Endothelial cell of umbilical vein (primary cell): ENCODE results near the gene FANCD2. TPM values are rescaled to one million over a fixed set of nuclear protein-coding genes. Genes with fewer than 3 reads are reported as not detected.

Experiments
- BruUV-seq: library from RNA; stranded (reverse); fragments of 400-500 nt; replicated peaks from 2 replicates; lab custom pipeline; 2021; lab: Mats Ljungman, UMichigan
- CTCF ChIA-PET: fragments of 300-600, 350-600 bp; sonication (Branson Sonifier 250); formaldehyde crosslinking; loops from one replicate; lab custom pipeline; 2021; ENCODE audit warnings: antibody characterized with exemption, inconsistent platforms; lab: Charles Lee
- POLR2A ChIA-PET: fragments of 300-600, 350-600 bp; sonication (Branson Sonifier 250); formaldehyde crosslinking; loops from one replicate; lab custom pipeline; 2021; ENCODE audit warnings: antibody characterized with exemption, inconsistent platforms; lab: Charles Lee
- DNase-seq: peaks from one replicate; pipeline ENCODE4 v3.0.0-alpha.2; 2011; ENCODE audit warnings: low read depth, low spot score
- FAIRE-seq: peaks from 2 replicates; lab custom pipeline; 2011; peaks lifted over from hg19 to GRCh38; lab: Jason Lieb, UNC
- H2AFZ ChIP-seq: 2 replicates; pipeline ENCODE4 v1.6.0; 2012; ENCODE audit warnings: low read depth, low read length, control low read depth, inconsistent platforms
- H3K27ac ChIP-seq: 2 replicates; pipeline ENCODE4 v1.5.1; 2011; ENCODE audit warnings: low read depth, mild to moderate bottlenecking, control low read depth, low read length, moderate library complexity; ENCODE audit not compliant: insufficient read depth
- H3K27me3 ChIP-seq, 2 experiments: 2 replicates each; pipeline versions ENCODE4 v1.6.0 to v1.6.1; 2011; ENCODE audit warnings: low read length in 2 of 2, mixed read lengths in 1 of 2; ENCODE audit not compliant: control insufficient read depth in 2 of 2, insufficient read depth in 2 of 2
- H3K36me3 ChIP-seq, 2 experiments: 2 replicates in 1 of 2; 3 replicates in 1 of 2; pipeline ENCODE4 v1.5.1; 2011; ENCODE audit warnings: low read length in 2 of 2, mild to moderate bottlenecking in 1 of 2, moderate library complexity in 1 of 2; ENCODE audit not compliant: control insufficient read depth in 2 of 2, insufficient read depth in 2 of 2; ENCODE audit errors: extremely low read depth in 1 of 2
- H3K4me1 ChIP-seq: 3 replicates; pipeline ENCODE4 v1.5.1; 2011; ENCODE audit warnings: mild to moderate bottlenecking, low read length; ENCODE audit not compliant: control insufficient read depth, insufficient read depth; ENCODE audit errors: extremely low read depth
- H3K4me2 ChIP-seq: 2 replicates; pipeline ENCODE4 v1.6.1; 2011; ENCODE audit warnings: low read length, control low read depth, mixed read lengths; ENCODE audit not compliant: insufficient read depth
- H3K4me3 ChIP-seq, 3 experiments: fragments of 200-600 bp in 1 of 3; sonication (generic), shearing (Covaris generic) in 1 of 3; replicated peaks in 1 of 3; 2 replicates each; pipeline ENCODE4 v1.5.1; 2011 to 2016; ENCODE audit warnings: control low read depth in 3 of 3, low read length in 3 of 3, mild to moderate bottlenecking in 2 of 3, inconsistent platforms in 1 of 3, low read depth in 1 of 3, moderate library complexity in 1 of 3; ENCODE audit not compliant: insufficient read depth in 1 of 3
- H3K79me2 ChIP-seq: 2 replicates; pipeline ENCODE4 v1.6.0; 2012; ENCODE audit warnings: low read length, inconsistent platforms; ENCODE audit not compliant: control insufficient read depth, insufficient read depth
- H3K9ac ChIP-seq: replicated peaks from 2 replicates; pipeline ENCODE3; 2011; ENCODE audit warnings: low read length, control low read depth; ENCODE audit not compliant: insufficient read depth; ENCODE audit errors: extremely low read depth
- H3K9me1 ChIP-seq: replicated peaks from 3 replicates; pipeline ENCODE4 v1.6.0; 2011; ENCODE audit warnings: mild to moderate bottlenecking, low read length; ENCODE audit not compliant: control insufficient read depth, insufficient read depth; ENCODE audit errors: extremely low read depth
- H3K9me3 ChIP-seq: replicated peaks from 2 replicates; pipeline ENCODE4 v1.5.1; 2012; ENCODE audit warnings: low read length, inconsistent platforms; ENCODE audit not compliant: control insufficient read depth, insufficient read depth
- H4K20me1 ChIP-seq: replicated peaks from 2 replicates; pipeline ENCODE3; 2011; ENCODE audit warnings: mild to moderate bottlenecking, low read length; ENCODE audit not compliant: control insufficient read depth, insufficient read depth; ENCODE audit errors: extremely low read depth
- GATA2 ChIP-seq: IDR thresholded peaks from 2 replicates; pipeline ENCODE4 v1.7.0; 2011; ENCODE audit warnings: low read depth, mild to moderate bottlenecking, moderate library complexity, mixed read lengths, low read length; ENCODE audit not compliant: insufficient read length, insufficient read depth
- MYC ChIP-seq: IDR thresholded peaks from one replicate; pipeline ENCODE4 v1.6.1; 2011; ENCODE audit warnings: mild to moderate bottlenecking, low read depth, low read length
- POLR2A ChIP-seq: IDR thresholded peaks from 2 replicates; pipeline ENCODE4 v1.6.1; 2012; ENCODE audit warnings: low read depth, mild to moderate bottlenecking, control low read depth, low read length
- dilution Hi-C: fragments of 300-500 bp; cut with MboI; formaldehyde crosslinking; loops from one replicate; pipeline ENCODE4 v1.15.0; 2019; ENCODE audit warnings: low sequenced_read_pairs; ENCODE audit not compliant: extremely low pct_ligation_motif_present
- intact Hi-C: fragments of 100-400 bp; cut with micrococcal nuclease; formaldehyde crosslinking; loops from one replicate; pipeline ENCODE4 v1.10.0; 2022
- polyA plus RNA-seq, 4 experiments: library from polyadenylated mRNA; depleted of rRNA in 3 of 4; stranded (reverse) in 3 of 4; unstranded in 1 of 4; fragments of >200 nt; gene quantifications; 2 replicates each; pipeline versions ENCODE4 v1.2.1 to v1.2.3, GENCODE V29; 2011 to 2012; ENCODE audit warnings: missing spikeins in 1 of 4
- total RNA-seq: library from RNA; stranded (reverse); gene quantifications from 2 replicates; pipeline ENCODE4 v1.2.3, GENCODE V29; 2021
- TF ChIP-seq, protein P1 (sequence below): IDR thresholded peaks from 2 replicates; pipeline ENCODE4 v1.6.1; 2011; ENCODE audit not compliant: insufficient read depth, insufficient read length

Gene FANCD2
- total and polyA plus RNA-seq, 2 donors (not counting 3 experiments of a cell fraction or from before 2014, with no cell fraction given) = 8.2 to 26.8 TPM

DNA sequence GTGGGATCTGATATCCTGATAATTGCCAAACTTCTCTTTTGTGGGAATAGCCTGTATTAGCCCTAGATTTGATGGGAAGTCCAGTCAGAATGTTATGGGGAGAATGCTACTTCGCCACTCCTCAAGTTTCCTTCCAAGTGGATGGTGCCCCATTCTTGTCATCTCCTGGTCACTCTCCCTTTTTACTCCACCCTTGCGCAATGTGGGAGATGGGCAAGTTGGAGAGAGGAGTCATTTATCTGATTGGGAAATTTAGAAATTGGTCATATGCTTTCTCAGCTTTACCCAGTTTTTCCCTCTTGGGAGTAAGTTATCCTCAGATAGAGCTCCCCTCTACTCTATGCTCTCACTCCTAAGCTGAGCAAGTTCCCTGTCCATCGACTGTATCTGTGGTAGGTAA lies 67.4 kb downstream of the FANCD2 start:
- no peak overlapping the region for H3K9ac ChIP-seq
- no peaks in the 10 kb centered on the region for H3K36me3 ChIP-seq
- DNase-seq = no peak
- no peaks in the 10 kb centered on the region for H3K9me1 ChIP-seq
- H3K27me3 ChIP-seq = no peaks in the 10 kb centered on the region
- ChIA-PET POLR2A (no interaction called here), CTCF (no interaction called here)
- no peak overlapping the region for H2AFZ ChIP-seq
- no TSS peak for BruUV-seq
- H3K4me2 ChIP-seq = no peak overlapping the region
- no peaks in the 10 kb centered on the region for H3K79me2 ChIP-seq
- H3K4me3 ChIP-seq = no peak overlapping the region
- H3K4me1 ChIP-seq = no peaks in the 10 kb centered on the region
- H4K20me1 ChIP-seq = no peaks in the 10 kb centered on the region
- TF ChIP-seq POLR2A (no peak), GATA2 (no peak)
- no peak overlapping the region for H3K27ac ChIP-seq
- dilution Hi-C loops (no loop called here), intact Hi-C loops (no loop called here)
- no peaks in the 10 kb centered on the region for H3K9me3 ChIP-seq
- no peak for FAIRE-seq

DNA sequence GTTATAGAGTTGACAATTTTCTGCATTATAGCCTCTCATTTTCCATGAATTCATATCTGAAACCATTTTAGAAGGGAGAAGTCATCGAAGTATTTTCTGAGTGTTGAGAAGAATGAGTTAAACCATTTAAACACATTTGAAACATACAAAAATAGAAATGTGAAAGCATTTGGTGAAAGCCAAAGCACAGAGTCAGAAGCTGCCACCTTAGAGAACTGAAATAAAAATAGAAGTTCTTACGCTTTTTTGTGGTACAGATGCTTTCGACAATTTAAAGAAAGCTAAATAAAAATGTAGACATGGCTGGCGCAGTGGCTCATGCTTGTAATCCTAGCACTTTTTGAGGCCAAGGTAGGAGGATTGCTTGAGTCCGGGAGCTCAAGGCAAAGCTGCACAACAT lies 72.8 kb downstream of the FANCD2 start:
- Histone ChIP-seq H4K20me1 (no peaks in the 10 kb centered on the region), H3K4me1 (no peaks in the 10 kb centered on the region), H3K27ac (no peak overlapping the region), H3K9me1 (no peaks in the 10 kb centered on the region), H3K9ac (no peak overlapping the region), H3K79me2 (no peaks in the 10 kb centered on the region), H3K4me2 (no peak overlapping the region), H2AFZ (no peak overlapping the region), H3K4me3 (no peak overlapping the region), H3K9me3 (no peaks in the 10 kb centered on the region), H3K36me3 (no peaks in the 10 kb centered on the region), H3K27me3 (no peaks in the 10 kb centered on the region)
- intact Hi-C loops (no loop called here), dilution Hi-C loops (no loop called here)
- POLR2A ChIA-PET = no interaction called here
- TF ChIP-seq, protein P1, sequence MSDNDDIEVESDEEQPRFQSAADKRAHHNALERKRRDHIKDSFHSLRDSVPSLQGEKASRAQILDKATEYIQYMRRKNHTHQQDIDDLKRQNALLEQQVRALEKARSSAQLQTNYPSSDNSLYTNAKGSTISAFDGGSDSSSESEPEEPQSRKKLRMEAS = no peak
- TF ChIP-seq MYC = no peak
- CTCF ChIA-PET = interaction anchor here (1.0 kb wide), 1 partner anchor 64 kb away, joined by 3 read pairs; no protein-coding TSS in a partner anchor
- FAIRE-seq (no peak), DNase-seq (no peak)
- no TSS peak for BruUV-seq
